H1 (cell line): Measurements from ENCODE around the gene SUPT4H1. TPM values are rescaled to one million over a fixed set of nuclear protein-coding genes. Genes with fewer than 3 reads are reported as not detected.
A peak's percentile ranks its signal among the peaks of the same experiment; 100 is the strongest.

Source experiments
- CTCF ChIA-PET: fragments of 300-600 bp; sonication (Branson Sonifier 250); formaldehyde crosslinking; loops from one replicate; lab custom pipeline; 2021; ENCODE audit not compliant: partially characterized antibody; lab: Charles Lee
- POLR2A ChIA-PET: fragments of 300-600 bp; sonication (Branson Sonifier 250); formaldehyde crosslinking; loops from one replicate; lab custom pipeline; 2021; ENCODE audit warnings: inconsistent platforms; ENCODE audit not compliant: partially characterized antibody; lab: Charles Lee
- DNase-seq, 2 experiments: peaks; one replicate each; pipeline versions ENCODE4 v3.0.0 to v3.0.0-alpha.2; 2010 to 2022; ENCODE audit warnings: low spot score in 2 of 2, low read depth in 1 of 2, mixed read lengths in 1 of 2
- FAIRE-seq: peaks from 2 replicates; lab custom pipeline; 2011; peaks lifted over from hg19 to GRCh38; lab: Jason Lieb, UNC
- H2AFZ ChIP-seq: 2 replicates; pipeline ENCODE4 v1.8.1; 2012; ENCODE audit warnings: low read length, inconsistent platforms
- H2AK5ac ChIP-seq: 2 replicates; pipeline ENCODE4 v1.6.1; 2013; ENCODE audit warnings: low read depth, low read length
- H2BK120ac ChIP-seq: replicated peaks from 2 replicates; pipeline ENCODE3; 2013; ENCODE audit warnings: low read depth, low read length, inconsistent platforms
- H2BK12ac ChIP-seq: 2 replicates; pipeline ENCODE4 v1.6.1; 2013; ENCODE audit warnings: low read depth, low read length
- H2BK15ac ChIP-seq: 2 replicates; pipeline ENCODE4 v1.6.1; 2013; ENCODE audit warnings: low read length
- H2BK20ac ChIP-seq: 2 replicates; pipeline ENCODE4 v1.6.1; 2013; ENCODE audit warnings: low read length
- H2BK5ac ChIP-seq: 2 replicates; pipeline ENCODE4 v1.6.1; 2013; ENCODE audit warnings: low read depth, low read length
- H3K14ac ChIP-seq: 2 replicates; pipeline ENCODE4 v1.6.1; 2013; ENCODE audit warnings: inconsistent platforms; ENCODE audit not compliant: insufficient read length
- H3K18ac ChIP-seq: 2 replicates; pipeline ENCODE4 v1.6.1; 2013; ENCODE audit warnings: low read length; ENCODE audit errors: extremely low read depth
- H3K23ac ChIP-seq: 2 replicates; pipeline ENCODE4 v1.6.1; 2013; ENCODE audit warnings: inconsistent platforms; ENCODE audit not compliant: insufficient read length
- H3K23me2 ChIP-seq: 2 replicates; pipeline ENCODE4 v1.6.1; 2013; ENCODE audit warnings: low read depth, low read length
- H3K27ac ChIP-seq: 2 replicates; pipeline ENCODE4 v1.6.1; 2011; ENCODE audit warnings: low read depth, low read length, inconsistent platforms
- H3K27me3 ChIP-seq, 4 experiments: replicated peaks in 1 of 4; 1 replicate in 1 of 4; 2 replicates in 3 of 4; pipeline versions ENCODE4 v1.6.1 to v1.8.1; 2011 to 2013; ENCODE audit warnings: low read length in 3 of 4, mild to moderate bottlenecking in 3 of 4, inconsistent platforms in 2 of 4, mixed read lengths in 2 of 4, moderate library complexity in 1 of 4; ENCODE audit not compliant: control insufficient read depth in 3 of 4, insufficient read depth in 3 of 4; ENCODE audit errors: extremely low read depth in 1 of 4
- H3K36me3 ChIP-seq, 4 experiments: 2 replicates each; pipeline versions ENCODE4 v1.6.1 to v1.8.1; 2011 to 2013; ENCODE audit warnings: mild to moderate bottlenecking in 4 of 4, low read length in 3 of 4, moderate library complexity in 2 of 4, control low read depth in 1 of 4, inconsistent platforms in 1 of 4; ENCODE audit not compliant: insufficient read depth in 4 of 4, control insufficient read depth in 2 of 4
- H3K4ac ChIP-seq: replicated peaks from 2 replicates; pipeline ENCODE3; 2013; ENCODE audit warnings: low read length, low read depth, mixed read lengths, inconsistent platforms; ENCODE audit not compliant: insufficient read length
- H3K4me1 ChIP-seq, 4 experiments: replicated peaks in 1 of 4; 1 replicate in 1 of 4; 2 replicates in 3 of 4; pipeline versions ENCODE4 v1.6.1 to v1.8.1; 2011 to 2013; ENCODE audit warnings: low read length in 3 of 4, inconsistent platforms in 2 of 4, mixed read lengths in 1 of 4; ENCODE audit not compliant: insufficient read depth in 4 of 4, control insufficient read depth in 3 of 4
- H3K4me2 ChIP-seq, 2 experiments: 2 replicates each; pipeline versions ENCODE4 v1.6.1 to v1.8.1; 2011 to 2013; ENCODE audit warnings: low read depth in 2 of 2, low read length in 2 of 2, control low read depth in 1 of 2, inconsistent platforms in 1 of 2, mild to moderate bottlenecking in 1 of 2; ENCODE audit not compliant: insufficient read depth in 1 of 2
- H3K4me3 ChIP-seq, 4 experiments: fragments of 200-600, 300-600 bp in 1 of 4; sonication (generic), shearing (Covaris generic), sonication (Bioruptor Twin) in 1 of 4; 2 replicates each; pipeline versions ENCODE4 v1.5.1 to v1.8.1; 2011 to 2016; ENCODE audit warnings: low read length in 4 of 4, low read depth in 3 of 4, control low read depth in 2 of 4, inconsistent platforms in 2 of 4, mild to moderate bottlenecking in 2 of 4, mixed read lengths in 1 of 4, moderate library complexity in 1 of 4; ENCODE audit not compliant: insufficient read depth in 2 of 4; ENCODE audit errors: extremely low read depth in 1 of 4
- H3K56ac ChIP-seq: replicated peaks from 2 replicates; pipeline ENCODE3; 2013; ENCODE audit warnings: low read depth, mild to moderate bottlenecking, mixed read lengths, low read length, inconsistent platforms; ENCODE audit not compliant: insufficient read length
- H3K79me1 ChIP-seq: 2 replicates; pipeline ENCODE4 v1.6.1; 2013; ENCODE audit warnings: low read depth, low read length, control low read depth
- H3K79me2 ChIP-seq, 2 experiments: 2 replicates each; pipeline versions ENCODE4 v1.6.1 to v1.8.1; 2012 to 2013; ENCODE audit warnings: low read length in 2 of 2, mild to moderate bottlenecking in 2 of 2, inconsistent platforms in 1 of 2; ENCODE audit not compliant: insufficient read depth in 2 of 2, control insufficient read depth in 1 of 2
- H3K9ac ChIP-seq, 4 experiments: replicated peaks in 1 of 4; 1 replicate in 1 of 4; 2 replicates in 3 of 4; pipeline versions ENCODE4 v1.6.1 to v1.8.1; 2011 to 2013; ENCODE audit warnings: low read depth in 3 of 4, low read length in 3 of 4, control low read depth in 2 of 4, mild to moderate bottlenecking in 2 of 4, moderate library complexity in 2 of 4, inconsistent platforms in 1 of 4; ENCODE audit errors: extremely low read depth in 1 of 4
- H3K9me3 ChIP-seq, 2 experiments: 2 replicates each; pipeline versions ENCODE4 v1.6.1 to v1.8.1; 2012 to 2013; ENCODE audit warnings: mild to moderate bottlenecking in 2 of 2, moderate library complexity in 2 of 2, control low read depth in 1 of 2, inconsistent platforms in 1 of 2, low read depth in 1 of 2, low read length in 1 of 2, mixed read lengths in 1 of 2; ENCODE audit not compliant: insufficient read depth in 2 of 2
- H4K20me1 ChIP-seq, 2 experiments: replicated peaks in 1 of 2; 2 replicates each; pipeline versions ENCODE3 to v1.8.1; 2011 to 2013; ENCODE audit warnings: inconsistent platforms in 2 of 2, low read length in 2 of 2, mild to moderate bottlenecking in 1 of 2; ENCODE audit not compliant: insufficient read depth in 2 of 2, control insufficient read depth in 1 of 2
- H4K5ac ChIP-seq: 2 replicates; pipeline ENCODE4 v1.6.1; 2013; ENCODE audit warnings: low read length, low read depth, mixed read lengths, inconsistent platforms; ENCODE audit not compliant: insufficient read length
- H4K8ac ChIP-seq: 2 replicates; pipeline ENCODE4 v1.8.0; 2013; ENCODE audit warnings: mild to moderate bottlenecking, moderate library complexity, low read length, inconsistent platforms; ENCODE audit not compliant: insufficient read depth; ENCODE audit errors: extremely low read depth
- H4K91ac ChIP-seq: replicated peaks from 2 replicates; pipeline ENCODE3; 2013; ENCODE audit warnings: low read length, mixed read lengths, inconsistent platforms; ENCODE audit not compliant: insufficient read length
- ASH2L ChIP-seq: fragments of 200-600, 300-600 bp; sonication (generic); IDR thresholded peaks from one replicate; pipeline ENCODE4 v1.7.1; 2017; ENCODE audit warnings: low read length
- ATF3 ChIP-seq: IDR thresholded peaks from 2 replicates; pipeline ENCODE4 v1.6.1; 2011; ENCODE audit warnings: low read depth, mild to moderate bottlenecking, low read length; ENCODE audit not compliant: insufficient read depth
- BRCA1 ChIP-seq: IDR thresholded peaks from 2 replicates; pipeline ENCODE4 v1.6.1; 2012; ENCODE audit warnings: low read depth, low read length, improper control_type of control experiment
- CTBP2 ChIP-seq: IDR thresholded peaks from 2 replicates; pipeline ENCODE4 v1.7.0; 2011; ENCODE audit warnings: borderline replicate concordance, mild to moderate bottlenecking, moderate library complexity, mixed read lengths, low read length; ENCODE audit not compliant: insufficient read depth, insufficient read length
- FOSL1 ChIP-seq: IDR thresholded peaks from 2 replicates; pipeline ENCODE4 v1.6.1; 2011; ENCODE audit warnings: mild to moderate bottlenecking, low read depth, low read length, moderate library complexity; ENCODE audit not compliant: insufficient read depth
- MAX ChIP-seq: IDR thresholded peaks from 2 replicates; pipeline ENCODE4 v1.6.1; 2012; ENCODE audit warnings: inconsistent platforms
- NRF1 ChIP-seq: IDR thresholded peaks from 2 replicates; pipeline ENCODE4 v1.6.1; 2011; ENCODE audit warnings: mild to moderate bottlenecking, low read depth, low read length, improper control_type of control experiment
- RXRA ChIP-seq: IDR thresholded peaks from 2 replicates; pipeline ENCODE4 v1.6.1; 2011; ENCODE audit warnings: low read depth, mild to moderate bottlenecking, low read length, moderate library complexity; ENCODE audit not compliant: insufficient read depth
- SP4 ChIP-seq: IDR thresholded peaks from 2 replicates; pipeline ENCODE4 v1.6.1; 2012; ENCODE audit warnings: low read length, inconsistent platforms
- ZNF274 ChIP-seq: IDR thresholded peaks from 2 replicates; pipeline ENCODE4 v1.7.0; 2012; ENCODE audit warnings: low read length, borderline replicate concordance; ENCODE audit errors: extremely low read depth
- WGBS, 2 experiments: shearing (Covaris generic) in 1 of 2; methylation state at CpG; one replicate each; pipeline versions ENCODE4 v1.1.6 to v1.1.7; 2013 to 2015; ENCODE audit warnings: low lambda C conversion rate in 2 of 2, mixed read lengths in 2 of 2, inconsistent platforms in 1 of 2, low coverage in 1 of 2, missing lambda C conversion rate in 1 of 2; ENCODE audit not compliant: insufficient replicate concordance in 2 of 2, insufficient coverage in 1 of 2, insufficient read length in 1 of 2; ENCODE audit errors: extremely low coverage in 1 of 2, missing lambda C conversion rate in 1 of 2; 5-methylcytosine and 5-hydroxymethylcytosine counted together
- polyA plus RNA-seq, 7 experiments: library from polyadenylated mRNA; depleted of rRNA in 3 of 7; stranded (reverse) in 5 of 7; unstranded in 2 of 7; fragments of >200 nt in 5 of 7; fragments of 200-250 nt in 2 of 7; gene quantifications; 1 replicate in 5 of 7; 2 replicates in 1 of 7; 4 replicates in 1 of 7; pipeline versions ENCODE4 v1.2.1 to v1.2.3, GENCODE V29; 2011 to 2013; ENCODE audit warnings: missing spikeins in 2 of 7, mixed read lengths in 2 of 7
- total RNA-seq: library from RNA; stranded (reverse); fragmentation: NEBNext Ultra II Directional; extraction: Animal tissue kit (Norgen Biotek cat#: 25700); gene quantifications from 2 replicates; pipeline ENCODE4 v1.2.1, GENCODE V29; 2021

Gene SUPT4H1
- total and polyA plus RNA-seq, 2 of the 8 experiments (the other 6 are each of a cell fraction or from before 2014, with no cell fraction given): 112 to 143 TPM

GRCh38 chr17:58365980-58366595 is 14.1 kb upstream of the SUPT4H1 start:
- Histone ChIP-seq H4K91ac (no peak overlapping the region), H3K4me1 (peaks cover 0 to 2% (median 0%) of the 10 kb centered on the region in 4 experiments; a peak in 1 of 7 replicates), H3K27ac (no peak overlapping the region), H2BK5ac (no peak overlapping the region), H3K14ac (no peak overlapping the region), H2AK5ac (no peak overlapping the region), H3K27me3 (no peaks in the 10 kb centered on the region), H3K79me2 (no peaks in the 10 kb centered on the region), H2BK120ac (no peak overlapping the region), H3K56ac (no peak overlapping the region), H3K18ac (no peak overlapping the region), H3K4ac (peak overlapping the region; percentile 84), H3K4me3 (no peak overlapping the region), H4K20me1 (no peaks in the 10 kb centered on the region), H2AFZ (no peak overlapping the region), H4K5ac (no peak overlapping the region), H3K9me3 (no peaks in the 10 kb centered on the region), H3K79me1 (no peaks in the 10 kb centered on the region), H3K23ac (no peak overlapping the region), H3K36me3 (no peaks in the 10 kb centered on the region; a peak in 1 of 8 replicates), H4K8ac (no peak overlapping the region; the same call in 1 of the 2 replicates), H2BK20ac (no peak overlapping the region), H3K4me2 (no peak overlapping the region), H3K23me2 (no peaks in the 10 kb centered on the region; the same call in 1 of the 2 replicates), H3K9ac (no peak overlapping the region), H2BK12ac (no peak overlapping the region), H2BK15ac (no peak overlapping the region)
- no peak for DNase-seq
- no peak for FAIRE-seq
- 77% methylated on average over 5 of the region's 5 CpGs; no CpG with 5 or more reads in 1 of the 2 experiments for WGBS, 2 experiments
- TF ChIP-seq MAX (no peak), CTBP2 (no peak), ZNF274 (no peak), BRCA1 (no peak), ASH2L (no peak), NRF1 (no peak), ATF3 (no peak), FOSL1 (no peak), SP4 (no peak), RXRA (no peak)
- CTCF ChIA-PET: interaction anchor here (0.6 to 2.4 kb wide), 6 partner anchors 34 to 82 kb away, joined by 3 to 7 read pairs (median 4); partner anchors contain the start of gene RNF43
- POLR2A ChIA-PET: interaction anchor here (4.5 kb wide), 1 partner anchor 13 kb away, joined by 30 read pairs; the partner anchor contains the start of gene SUPT4H1
